Stimulated activated CD8-positive, alpha-beta memory T cell treated with anti-CD3 and anti-CD28 coated beads, Interleukin-4, amount 100 ng/mL, for 1 hour (primary cell): ENCODE measurements around the gene TRIM47.

ENCODE experiments used
- DNase-seq, 2 donors: peaks; one replicate each; pipeline ENCODE4 v3.0.0-alpha.2; 2020; ENCODE audit warnings: low read depth in 2 of 2, low spot score in 1 of 2

TRIM47 gene

DNA sequence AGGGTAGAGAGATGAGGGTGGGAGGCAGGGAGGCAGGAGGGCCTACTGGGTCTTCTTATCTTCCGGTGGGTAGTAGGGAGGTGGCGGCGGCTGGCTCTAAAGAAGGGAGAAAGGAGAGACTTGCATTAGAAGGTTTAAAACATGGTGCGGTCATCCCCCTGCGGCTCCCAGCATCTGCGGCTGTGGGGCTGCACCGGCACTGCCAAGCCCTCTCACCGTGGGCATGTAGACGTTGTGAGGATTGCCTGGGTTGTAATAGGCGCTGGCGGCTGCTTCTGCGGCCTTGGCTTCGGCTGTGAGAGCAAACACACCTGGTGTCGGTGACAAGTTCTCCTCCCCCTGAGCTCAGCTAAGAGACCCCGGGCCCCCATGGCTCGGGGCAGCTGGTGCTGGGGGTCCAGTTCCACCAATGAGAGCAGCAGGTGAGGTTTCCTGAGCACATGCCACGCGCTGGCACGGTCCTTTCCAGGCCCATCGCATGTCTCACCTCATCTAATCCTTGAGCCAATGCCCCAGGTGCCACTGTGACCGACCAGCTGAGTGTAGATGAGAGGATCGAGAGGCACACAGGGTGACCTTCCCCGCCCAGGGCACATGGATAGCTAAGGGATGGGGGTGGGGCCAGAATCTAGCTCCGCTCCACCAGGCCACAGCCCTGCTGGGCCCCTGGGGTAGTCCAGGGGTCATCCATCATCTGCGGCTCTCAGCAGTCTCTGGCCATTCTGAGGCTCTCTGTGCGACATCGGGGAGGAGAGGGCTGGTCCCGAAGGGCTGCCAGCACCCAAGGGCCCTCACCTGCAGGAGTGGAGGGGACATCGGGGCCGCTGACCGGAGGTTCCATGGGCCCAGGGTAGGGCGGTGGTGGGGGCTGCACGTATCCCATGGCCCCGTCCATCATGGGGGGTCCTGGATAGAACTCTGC lies 31.4 kb downstream of the TRIM47 start:
- DNase-seq = no peak

DNA sequence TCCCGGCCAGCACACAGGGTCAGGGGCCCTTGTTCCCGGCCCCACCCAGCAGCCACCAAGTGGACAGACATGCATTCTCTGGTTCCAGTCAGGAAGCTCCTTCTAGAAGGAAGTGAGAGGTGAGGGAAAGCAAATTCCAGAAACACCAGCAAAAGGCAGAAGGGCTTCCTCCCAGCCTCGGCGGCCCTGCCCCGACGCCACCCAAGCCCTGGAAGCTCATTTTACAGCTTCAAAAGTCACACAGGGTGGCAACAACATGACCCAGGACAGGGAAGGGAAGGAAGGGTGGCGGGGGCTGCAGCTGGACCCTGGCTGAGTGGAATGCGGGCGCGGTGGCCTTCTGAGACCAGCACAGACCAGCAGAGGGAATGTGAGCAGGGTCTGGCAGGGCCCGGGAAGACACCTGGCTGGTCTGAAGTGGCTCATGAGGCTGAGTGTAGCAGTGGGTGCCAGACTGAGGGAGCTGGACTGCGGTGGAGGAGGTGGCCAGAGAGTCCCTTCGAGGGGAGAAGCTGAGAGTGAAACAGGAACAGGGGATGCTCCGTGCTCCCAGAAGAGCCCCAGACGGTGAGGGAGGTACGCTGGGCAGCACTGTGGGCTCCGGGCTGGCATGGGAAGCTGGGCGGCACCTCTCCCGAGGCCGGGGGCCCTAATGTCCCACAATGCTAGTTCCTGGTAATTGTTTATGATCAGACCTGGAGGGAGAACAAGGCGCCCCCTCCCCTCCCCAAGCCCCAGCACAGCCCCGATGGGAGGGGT lies 32.3 kb downstream of the TRIM47 start:
- DNase-seq = no peak

DNA sequence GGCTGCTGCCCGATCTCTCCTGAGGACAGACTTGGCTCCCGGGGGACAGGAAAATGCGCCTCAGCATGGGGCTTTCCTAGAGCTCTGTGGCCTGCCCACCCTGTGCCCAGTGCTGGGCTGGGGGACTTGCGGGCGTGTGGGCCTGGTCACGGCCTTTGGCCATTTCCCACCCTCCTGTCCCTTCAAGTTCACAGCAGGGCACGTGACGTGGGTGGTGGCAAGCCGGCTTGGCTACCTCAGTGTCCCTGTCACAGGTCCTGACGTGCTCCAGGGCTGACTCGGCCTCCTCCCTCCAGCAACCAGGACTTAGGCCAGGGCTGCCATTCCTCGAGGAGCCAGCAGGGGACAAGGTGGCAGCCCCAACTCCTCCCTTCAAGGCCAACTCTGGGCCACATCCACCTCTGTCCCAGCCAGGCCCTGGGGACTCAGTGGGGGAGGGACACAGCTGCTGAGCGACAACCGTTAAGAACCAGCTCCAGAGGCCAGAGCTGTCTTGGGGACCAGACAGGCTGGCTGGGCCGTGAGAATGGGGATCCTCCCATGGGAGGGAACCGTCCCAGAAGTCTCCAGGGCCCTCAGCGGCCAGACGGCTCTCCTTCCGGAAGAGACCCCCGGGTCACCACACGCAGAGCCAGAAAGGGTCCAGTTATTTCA lies 33.2 kb downstream of the TRIM47 start:
- DNase-seq = no peak

DNA sequence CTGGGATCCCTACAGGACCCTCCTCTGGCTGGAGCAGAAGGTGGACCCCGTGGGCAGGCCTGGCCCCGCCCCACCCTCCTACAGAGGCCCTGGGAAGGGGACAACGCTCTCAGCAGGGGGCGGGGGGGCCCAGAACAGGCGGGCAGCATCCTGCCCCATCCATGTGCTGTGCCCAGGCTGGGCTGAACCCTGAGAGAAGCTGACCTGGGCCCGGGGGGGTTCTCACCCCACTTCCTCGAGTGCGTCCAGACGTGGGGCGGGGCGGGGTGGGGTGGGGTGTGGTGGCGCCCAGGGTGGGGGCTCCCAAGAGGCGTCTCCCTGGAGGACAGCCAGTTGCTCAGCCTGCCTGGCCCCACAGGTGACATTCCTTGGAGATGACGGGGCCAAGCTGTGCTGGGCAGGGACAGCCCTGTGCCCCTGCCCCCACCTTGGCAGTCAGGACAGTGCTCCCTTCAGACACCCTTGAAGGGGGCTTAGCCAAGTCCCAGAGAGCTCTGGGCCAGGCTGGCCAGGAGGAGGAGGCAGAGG lies 33.8 kb downstream of the TRIM47 start:
- DNase-seq = no peak

DNA sequence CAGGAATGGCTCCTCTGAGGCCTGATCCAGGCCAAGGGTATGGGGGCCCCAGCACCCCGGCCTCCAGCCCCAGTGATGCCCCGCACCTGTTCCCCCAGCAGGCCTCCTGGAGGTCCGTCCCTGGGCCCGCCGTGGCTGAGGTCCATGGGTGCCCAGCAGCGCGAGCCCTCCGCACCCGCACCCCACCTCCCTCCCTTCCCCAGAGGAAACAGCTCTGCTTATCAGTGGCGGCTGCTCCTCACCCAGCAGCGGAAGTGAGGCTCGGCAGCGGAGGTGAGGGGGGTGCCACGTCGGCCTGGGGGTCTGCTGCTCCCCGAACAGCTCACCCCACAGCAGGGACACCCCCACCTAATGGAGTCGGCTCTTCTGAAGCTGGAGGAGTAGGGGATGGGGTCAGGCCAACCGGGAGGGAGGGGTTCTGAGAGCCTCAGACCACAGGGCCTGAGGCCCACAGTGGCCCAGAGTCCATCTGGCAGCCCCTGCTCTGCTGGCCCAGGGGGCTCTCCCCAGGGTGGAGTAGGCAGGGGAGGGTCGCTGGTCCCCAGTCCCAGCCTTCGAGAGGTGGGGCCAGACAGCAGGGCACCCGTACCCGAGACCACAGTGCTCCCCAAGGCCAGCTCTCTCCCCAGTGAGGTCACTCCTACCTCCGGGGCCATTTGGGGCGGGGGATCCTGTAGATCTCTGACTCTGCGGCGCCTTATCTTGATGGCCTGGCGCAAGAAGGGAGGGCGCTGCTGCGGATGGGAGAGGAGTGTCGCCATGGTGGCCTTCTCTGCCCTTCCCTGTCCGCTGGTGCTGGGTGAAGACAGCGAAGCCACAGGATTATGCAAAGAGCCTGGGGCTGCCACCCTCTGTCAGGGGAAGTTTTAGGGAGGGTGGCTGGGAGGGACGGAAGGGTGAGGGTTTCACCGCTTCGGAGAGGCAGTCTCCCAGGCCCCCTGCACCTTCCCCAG lies 34.5 kb downstream of the TRIM47 start, which contains the start of gene UNC13D:
Gene UNC13D (minus strand): TSS at position 828 of the 953 bp plus-strand sequence. CDS start 67 bp downstream, at position 761.
- no peak for DNase-seq

DNA sequence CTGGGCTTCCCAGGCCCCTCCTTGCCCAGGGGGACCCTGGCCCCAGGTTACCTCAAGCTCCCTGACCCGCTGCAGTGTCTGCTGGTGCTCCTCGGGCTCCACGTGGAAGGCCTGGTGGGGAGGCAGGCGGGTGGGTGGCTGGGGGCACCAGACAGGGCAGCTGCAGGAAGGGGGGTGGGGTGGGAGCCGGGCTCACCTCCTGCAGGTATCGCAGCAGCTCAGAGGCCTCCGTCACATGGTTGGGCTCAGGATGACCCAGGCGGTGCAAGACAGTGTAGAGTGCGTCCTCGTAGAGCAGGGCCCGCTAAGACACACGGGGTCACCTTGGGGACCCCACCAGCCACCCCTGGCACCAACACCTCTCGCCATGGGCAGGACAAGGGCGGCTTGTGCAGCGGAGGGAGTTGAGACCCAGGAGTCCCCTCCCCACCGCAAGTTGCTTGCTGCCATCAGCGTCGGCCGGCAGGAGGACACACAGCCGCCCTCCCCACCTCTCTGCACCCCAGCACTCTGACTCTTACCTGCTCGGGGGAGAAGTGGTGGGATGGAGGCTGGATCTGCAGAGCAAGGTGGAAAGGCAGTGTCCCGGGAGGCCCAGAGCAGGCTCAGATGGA lies 35.3 kb downstream of the TRIM47 start:
- DNase-seq = no peak

DNA sequence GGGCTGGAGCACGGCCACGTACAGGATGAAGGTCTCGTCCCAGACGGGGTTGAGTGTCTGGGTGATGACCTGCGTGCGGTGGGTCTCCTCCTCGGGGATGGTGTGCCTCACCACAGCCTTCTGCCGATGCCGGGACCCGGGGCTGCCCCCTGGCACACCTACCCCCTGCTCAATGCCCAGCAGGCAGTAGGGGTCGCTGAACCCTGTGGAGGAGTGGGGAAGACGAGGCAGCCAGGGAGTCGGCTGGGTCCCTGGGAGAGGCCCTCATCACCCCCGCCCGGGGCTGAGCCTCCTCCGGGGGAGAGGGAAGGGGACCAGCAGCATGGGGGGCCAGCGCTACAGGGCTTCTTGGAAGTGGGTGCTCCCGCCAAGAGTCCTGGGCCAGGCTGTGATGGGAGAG lies 36.0 kb downstream of the TRIM47 start:
- no peak for DNase-seq

DNA sequence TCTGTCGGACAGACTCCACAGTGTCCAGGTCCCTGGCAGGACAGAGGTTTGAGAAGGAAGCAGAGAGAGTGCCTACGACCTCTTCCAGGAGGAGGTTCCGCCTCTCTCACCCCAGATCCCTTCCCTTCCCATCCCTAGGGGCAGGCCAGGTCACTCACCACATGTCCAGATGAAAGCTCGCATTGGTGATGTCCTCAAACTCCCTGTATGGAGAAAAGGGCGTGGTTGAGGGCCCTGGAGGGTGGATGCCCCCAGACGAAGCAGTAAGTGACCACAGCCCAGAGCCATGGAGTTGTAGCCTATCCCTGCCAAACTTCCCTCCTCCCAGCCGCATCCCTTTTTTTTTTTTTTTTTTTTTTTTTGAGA lies 37.6 kb downstream of the TRIM47 start:
- no peak for DNase-seq

DNA sequence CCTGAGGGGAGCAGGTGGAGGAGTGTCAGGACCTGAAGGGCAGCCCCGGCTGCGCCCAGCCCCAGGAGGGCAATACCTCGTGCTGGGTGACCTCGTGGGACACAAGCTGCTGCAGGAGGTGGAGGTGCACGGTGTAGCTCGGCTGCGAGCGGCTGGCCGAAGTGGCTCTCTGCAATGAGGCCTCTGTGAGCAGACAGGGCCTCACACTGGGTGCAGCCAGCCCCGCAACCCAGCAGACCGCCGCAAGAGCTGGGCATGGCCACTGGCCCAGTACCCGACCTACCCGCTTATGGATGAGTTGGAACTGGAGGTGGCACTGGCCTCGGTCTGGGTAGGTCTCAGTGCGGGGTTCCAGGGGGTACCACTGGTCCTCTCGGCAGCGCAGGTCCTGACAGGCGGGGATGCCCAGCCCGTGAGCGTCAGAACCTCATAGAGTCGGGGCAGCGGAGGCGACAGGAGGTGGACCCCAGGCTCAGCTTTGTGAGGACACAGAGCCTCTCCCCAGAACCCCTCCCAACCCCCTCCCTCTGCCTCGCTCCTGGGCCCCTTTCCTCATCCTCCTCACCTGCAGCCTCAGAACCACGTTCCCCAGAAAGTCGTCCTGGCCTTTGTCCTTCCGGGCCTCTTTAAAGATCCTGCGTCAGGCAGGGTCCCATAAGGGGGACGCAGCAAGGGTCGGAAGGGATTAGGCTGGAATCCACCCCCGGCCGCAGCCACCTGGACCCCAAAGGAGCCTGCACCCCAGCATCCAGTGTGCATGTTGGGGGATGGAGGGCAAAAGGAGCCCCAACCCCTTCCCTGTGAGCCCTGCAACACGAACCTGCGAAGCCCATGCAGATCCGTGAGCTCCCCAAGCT lies 38.2 kb downstream of the TRIM47 start:
- DNase-seq = no peak

DNA sequence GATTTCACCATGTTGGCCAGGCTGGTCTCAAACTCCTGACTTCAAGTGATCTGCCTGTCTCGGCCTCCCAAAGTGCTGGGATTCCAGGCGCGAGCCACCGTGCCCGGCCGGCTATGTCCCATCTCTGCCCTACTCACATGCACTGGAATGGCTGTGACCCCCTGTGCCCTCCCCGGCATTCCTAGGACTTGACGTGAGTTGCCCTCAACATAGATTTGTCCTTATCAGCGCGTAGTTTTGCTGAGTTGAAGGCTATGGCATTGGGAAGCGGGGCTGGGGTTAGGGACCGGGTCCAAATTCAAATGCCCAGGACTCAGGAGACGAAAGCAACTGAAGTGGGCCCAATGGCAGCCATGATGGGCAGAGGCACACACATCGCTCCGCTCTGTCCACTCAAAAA lies 40.0 kb downstream of the TRIM47 start:
- no peak for DNase-seq

DNA sequence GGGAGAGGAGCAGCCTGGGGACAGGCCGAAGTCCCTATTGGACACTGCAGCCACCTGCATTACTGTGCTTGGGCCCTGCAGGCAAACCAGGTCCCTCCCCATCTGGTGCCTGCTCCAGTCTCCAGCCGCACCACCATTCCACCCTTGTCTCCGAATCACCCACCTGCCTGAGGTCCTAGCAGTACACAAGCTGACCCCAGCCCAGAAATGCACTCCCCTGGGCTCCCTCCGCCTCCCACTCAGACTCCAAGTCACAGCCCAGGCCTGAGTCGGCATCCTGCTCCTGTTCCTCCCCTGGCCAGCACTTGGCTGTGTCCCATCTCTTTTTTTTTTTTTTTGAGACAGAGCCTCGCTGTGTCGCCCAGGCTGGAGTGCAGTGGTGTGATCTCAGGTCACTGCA lies 40.5 kb downstream of the TRIM47 start:
- no peak for DNase-seq

DNA sequence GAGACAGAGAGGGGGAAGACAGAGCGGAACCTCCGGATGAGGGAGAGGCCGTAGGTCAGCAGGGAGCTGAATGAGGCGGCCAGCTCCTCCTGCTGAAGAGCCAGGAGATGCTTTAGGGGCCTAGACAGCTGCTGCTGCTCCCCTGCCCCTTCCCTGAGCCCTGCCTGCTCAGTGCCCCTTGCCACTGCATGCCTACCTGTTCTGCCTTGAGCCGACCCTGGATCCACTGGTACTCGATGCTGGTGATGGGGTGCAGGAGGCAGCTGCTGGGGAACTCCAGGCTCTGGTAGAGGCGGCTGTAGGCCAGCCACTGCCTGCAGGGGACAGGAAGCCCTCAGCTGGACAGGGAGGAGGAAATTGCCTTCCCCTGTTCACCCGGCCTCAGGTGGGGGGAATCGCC lies 41.8 kb downstream of the TRIM47 start:
- no peak for DNase-seq

DNA sequence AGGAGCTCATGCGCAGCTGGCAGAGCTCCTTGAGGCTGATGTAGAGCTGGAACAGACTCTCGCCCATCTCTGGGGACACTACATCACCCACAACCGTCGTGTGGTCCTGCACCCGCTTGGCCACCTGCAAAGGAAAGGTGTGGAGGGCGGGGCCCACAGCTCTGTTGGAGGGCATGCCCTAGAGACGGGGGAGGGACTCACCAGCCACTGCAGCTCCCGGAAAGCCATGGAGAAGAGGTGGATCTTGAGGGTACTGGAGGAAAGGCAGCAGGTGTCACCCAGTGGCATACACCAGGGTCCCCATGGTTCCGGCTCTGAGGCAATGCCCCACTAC lies 42.8 kb downstream of the TRIM47 start:
- DNase-seq = no peak

DNA sequence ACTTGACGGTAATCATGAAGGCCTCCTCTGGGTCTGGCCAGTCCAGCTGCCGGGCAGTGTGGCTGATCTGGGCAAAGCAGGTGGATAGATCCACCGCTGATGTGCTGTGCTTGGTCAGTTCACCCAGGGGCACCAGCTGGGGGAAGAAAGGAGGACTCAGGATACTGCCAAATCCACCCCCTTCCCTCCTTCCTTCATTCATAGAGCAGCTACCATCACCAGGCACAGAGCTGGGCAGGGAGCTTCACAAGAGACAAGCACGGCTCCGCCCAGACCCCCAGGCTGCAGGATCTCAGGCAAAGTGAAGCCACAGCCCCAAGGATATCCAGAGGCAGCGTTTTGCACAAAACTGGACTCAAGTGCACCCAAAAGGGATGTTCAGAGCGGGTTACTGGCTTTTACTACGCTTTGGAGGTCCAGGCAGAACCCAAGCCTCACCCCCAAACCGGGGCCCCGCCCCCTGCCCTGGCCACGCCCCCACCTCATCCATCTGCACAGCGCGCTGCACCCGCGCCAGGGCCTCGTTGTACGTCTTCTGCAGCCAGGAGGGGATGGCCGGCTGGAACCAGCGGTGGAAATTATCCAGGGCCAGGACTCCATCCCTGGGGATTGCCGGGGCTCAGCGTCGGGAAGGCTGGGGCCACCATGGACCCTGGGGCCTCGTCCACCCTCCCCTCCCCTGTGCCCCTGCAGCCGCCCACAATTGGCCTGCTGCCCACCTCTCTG lies 43.3 kb downstream of the TRIM47 start:
- no peak for DNase-seq

DNA sequence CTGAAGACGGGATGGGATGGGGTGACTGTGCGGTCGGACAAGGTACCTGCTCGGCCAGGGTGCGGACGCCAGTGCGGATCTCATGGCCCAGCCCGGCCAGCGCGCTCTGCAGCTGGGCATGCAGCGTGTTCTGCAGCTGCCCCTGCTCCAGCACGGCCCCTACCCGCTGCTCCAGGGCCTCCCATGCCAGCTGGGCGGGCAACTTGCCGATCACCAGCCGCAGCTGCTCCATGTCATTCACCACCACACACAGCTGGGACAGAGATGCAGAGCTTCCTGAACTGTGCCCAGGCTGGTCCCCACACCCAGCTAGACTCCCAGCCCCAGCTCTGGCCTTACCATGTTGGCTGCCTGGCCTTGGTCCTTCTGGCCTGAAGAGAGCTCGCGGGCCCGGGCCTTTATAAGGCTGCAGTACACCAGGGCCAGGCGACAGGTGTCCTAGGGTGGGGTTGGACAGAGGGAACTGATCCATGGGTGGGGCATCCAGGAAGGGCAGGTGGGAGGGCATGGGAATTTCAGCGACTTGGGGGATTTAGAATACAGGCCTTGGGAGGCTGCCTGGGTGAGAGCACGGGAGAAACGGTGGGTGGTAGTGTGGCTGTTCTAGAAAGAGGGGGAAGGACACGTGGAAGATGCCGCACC lies 44.0 kb downstream of the TRIM47 start:
- DNase-seq = no peak

DNA sequence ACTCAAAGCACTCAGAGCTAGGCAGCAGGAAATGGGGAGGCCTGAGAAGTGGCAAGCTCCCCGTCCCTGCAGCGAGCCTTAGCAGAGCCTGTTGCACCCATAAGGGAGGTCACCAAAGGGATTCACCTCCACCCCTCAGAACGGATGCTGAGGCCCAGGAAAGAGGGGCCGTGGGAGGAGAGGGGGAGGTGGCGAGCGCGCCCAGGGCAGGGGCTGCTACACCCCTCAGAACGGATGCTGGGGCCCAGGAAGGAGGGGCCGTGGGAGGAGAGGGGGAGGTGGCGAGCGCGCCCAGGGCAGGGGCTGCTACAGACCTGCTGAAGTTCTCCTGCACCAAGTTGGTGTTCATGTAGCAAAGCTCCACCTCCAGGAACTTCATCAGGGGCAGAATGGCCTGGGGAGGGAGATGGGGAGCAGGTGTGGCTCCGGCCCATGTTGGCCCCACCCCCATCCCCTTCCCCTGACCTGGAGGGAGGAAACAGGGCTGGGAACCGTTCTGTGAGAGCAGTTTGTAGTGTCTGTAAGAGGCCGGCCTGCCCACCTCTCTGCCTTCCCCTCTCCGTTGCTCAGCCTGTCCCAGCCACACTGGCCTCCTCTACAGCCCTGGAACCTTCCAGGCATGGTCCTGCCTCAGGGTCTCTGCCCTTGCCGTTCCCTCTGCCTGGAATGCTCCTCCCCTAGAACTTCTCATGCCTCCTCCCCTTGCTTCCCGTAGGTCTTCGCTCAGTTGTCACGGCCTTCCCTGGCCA lies 45.6 kb downstream of the TRIM47 start:
- no peak for DNase-seq

DNA sequence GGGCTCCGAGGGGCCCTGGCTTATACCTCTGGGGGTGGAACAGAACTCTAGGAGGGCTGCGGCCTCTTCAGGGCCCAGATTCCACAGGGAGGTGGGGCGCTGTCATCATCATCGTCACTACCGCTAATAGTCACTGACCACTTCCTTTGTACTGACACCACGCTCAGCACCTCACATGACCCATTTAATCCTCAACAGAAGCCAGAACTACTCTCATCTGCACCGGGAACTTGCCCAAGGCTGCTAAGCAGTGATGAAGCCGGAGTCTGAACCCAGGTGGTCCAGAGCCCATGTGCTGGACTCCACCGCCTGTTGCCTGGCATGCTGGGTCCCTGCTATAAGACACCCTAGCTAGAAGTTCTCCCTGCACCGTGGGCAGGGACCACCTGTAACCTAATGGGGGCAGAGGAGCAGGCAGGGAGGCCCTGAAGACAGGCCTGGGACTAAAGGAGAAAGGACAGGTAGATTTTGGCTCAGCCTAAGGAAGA lies 46.2 kb downstream of the TRIM47 start:
- no peak for DNase-seq
